T-cell (primary cell): ENCODE measurements around the gene RAPGEF3. TPM values are rescaled to one million over a fixed set of nuclear protein-coding genes. Genes with fewer than 3 reads are reported as not detected.
A peak's percentile ranks its signal among the peaks of the same experiment; 100 is the strongest.

ENCODE experiments used
- ATAC-seq, 4 experiments: fragments of 200-7000 bp in 3 of 4; fragments of 150-1000 bp in 1 of 4; cut with Tn5 transposase; replicated peaks in 1 of 4; 1 replicate in 3 of 4; 2 replicates in 1 of 4; pipeline ENCODE4 v1.10.0; 2021; ENCODE audit warnings: moderate library complexity in 3 of 4, mild to moderate bottlenecking in 2 of 4, moderate number of reproducible peaks in 1 of 4
- CTCF ChIA-PET, 2 donors: fragments of 300-600 bp; sonication (Branson Sonifier 250); formaldehyde crosslinking; loops; one replicate each; lab custom pipeline; 2022; ENCODE audit warnings: antibody characterized with exemption in 2 of 2; lab: Charles Lee
- POLR2A ChIA-PET, 2 donors: fragments of 300-600 bp; sonication (Branson Sonifier 250); formaldehyde crosslinking; loops; one replicate each; lab custom pipeline; 2022; ENCODE audit warnings: antibody characterized with exemption in 2 of 2; lab: Charles Lee
- DNase-seq, 35 experiments: peaks; one replicate each; pipeline versions ENCODE4 v3.0.0 to v3.0.0-alpha.2; 2013 to 2023
- H3K27ac ChIP-seq: one replicate; pipeline ENCODE4 v1.5.1; 2013; ENCODE audit warnings: low read length
- H3K27me3 ChIP-seq, 2 experiments: replicated peaks in 1 of 2; 1 replicate in 1 of 2; 2 replicates in 1 of 2; pipeline versions ENCODE4 v1.6.1 to v1.7.0; 2013; ENCODE audit warnings: low read length in 1 of 2, mixed read lengths in 1 of 2; ENCODE audit not compliant: control insufficient read depth in 2 of 2, insufficient read depth in 2 of 2; ENCODE audit errors: extremely low read depth in 1 of 2
- H3K36me3 ChIP-seq, 2 donors: 1 replicate in 1 of 2; 2 replicates in 1 of 2; pipeline versions ENCODE4 v1.6.1 to v1.7.0; 2013; ENCODE audit warnings: low read length in 1 of 2; ENCODE audit not compliant: control insufficient read depth in 2 of 2, insufficient read depth in 1 of 2; ENCODE audit errors: extremely low read depth in 1 of 2
- H3K4me1 ChIP-seq, 2 experiments: 1 replicate in 1 of 2; 2 replicates in 1 of 2; pipeline versions ENCODE4 v1.6.1 to v1.7.0; 2013; ENCODE audit warnings: low read length in 2 of 2, mixed read lengths in 1 of 2; ENCODE audit not compliant: insufficient read depth in 2 of 2, control insufficient read depth in 1 of 2; ENCODE audit errors: extremely low read depth in 1 of 2
- H3K4me3 ChIP-seq, 2 donors: 1 replicate in 1 of 2; 2 replicates in 1 of 2; pipeline versions ENCODE4 v1.5.1 to v1.7.0; 2013; ENCODE audit warnings: mild to moderate bottlenecking in 2 of 2, low read length in 1 of 2, moderate library complexity in 1 of 2; ENCODE audit not compliant: control insufficient read depth in 1 of 2; ENCODE audit errors: extremely low read depth in 1 of 2
- H3K9me3 ChIP-seq: 2 replicates; pipeline ENCODE4 v1.7.0; 2013
- H3K27ac Mint-ChIP-seq, 2 donors: one replicate each; pipeline ENCODE4 v1.8.0; 2020 to 2021; ENCODE audit warnings: mild to moderate bottlenecking in 2 of 2, mixed read lengths in 2 of 2
- H3K27me3 Mint-ChIP-seq, 2 donors: one replicate each; pipeline ENCODE4 v1.8.0; 2021 to 2022; ENCODE audit warnings: mixed read lengths in 2 of 2
- H3K36me3 Mint-ChIP-seq: one replicate; pipeline ENCODE4 v1.8.0; 2021; ENCODE audit warnings: mixed read lengths
- H3K4me1 Mint-ChIP-seq, 3 donors: one replicate each; pipeline ENCODE4 v1.8.0; 2020 to 2022; ENCODE audit warnings: mixed read lengths in 3 of 3, mild to moderate bottlenecking in 1 of 3
- H3K4me3 Mint-ChIP-seq, 3 donors: one replicate each; pipeline ENCODE4 v1.8.0; 2020 to 2022; ENCODE audit warnings: mild to moderate bottlenecking in 3 of 3, mixed read lengths in 3 of 3, moderate library complexity in 3 of 3
- H3K9me3 Mint-ChIP-seq, 3 donors: one replicate each; pipeline ENCODE4 v1.8.0; 2020 to 2022; ENCODE audit warnings: mixed read lengths in 3 of 3
- WGBS: methylation state at CpG from one replicate; pipeline ENCODE4 v1.1.5; 2013; ENCODE audit warnings: missing lambda C conversion rate; ENCODE audit not compliant: insufficient coverage; 5-methylcytosine and 5-hydroxymethylcytosine counted together
- total RNA-seq, 35 experiments: library from RNA in 6 of 35; stranded (reverse) in 6 of 35; fragments of 120-200 nt in 1 of 35; gene quantifications; one replicate each; pipeline versions ENCODE4 v1.2.1 to v1.2.4 and lab custom pipeline; 2013 to 2026

Gene RAPGEF3
- total RNA-seq, 5 donors from 2014 or later (not counting 1 experiment from before 2014, with no cell fraction given): 0.25 to 0.99 (median 0.82) TPM

DNA sequence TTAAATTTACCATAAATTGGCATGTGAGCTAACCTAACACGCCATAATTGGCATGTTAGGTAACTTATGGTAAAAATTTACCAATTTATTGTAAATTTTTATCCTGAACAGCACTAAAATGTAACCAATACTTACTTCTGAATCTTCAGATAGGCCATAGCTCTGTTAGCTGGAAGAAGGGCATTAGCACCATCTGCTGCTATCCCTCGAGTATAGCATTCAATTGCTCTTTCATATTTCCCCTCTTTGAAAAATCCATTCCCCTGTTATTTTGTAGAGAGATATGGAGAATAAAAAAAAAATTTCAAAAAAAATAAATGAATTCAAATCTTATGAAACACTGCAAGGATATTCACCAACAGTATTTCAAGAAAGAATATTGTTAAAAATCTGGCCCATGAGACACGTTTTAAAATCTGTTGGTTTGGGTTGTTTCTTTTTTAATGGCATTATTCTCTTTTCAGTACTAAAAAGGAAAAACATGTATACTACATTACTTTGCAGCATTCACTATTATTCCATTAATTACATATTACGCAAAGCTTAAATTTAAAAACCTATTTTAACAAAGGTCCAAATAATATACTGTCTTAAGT, 71.9 kb downstream of the RAPGEF3 start:
- no CpG with 5 or more reads among the region's 4 CpGs for WGBS
- POLR2A ChIA-PET: interaction anchor here (0.6 to 0.7 kb wide), 3 partner anchors 35 to 211 kb away, joined by 3 to 4 read pairs (median 4); no protein-coding TSS in a partner anchor
- H3K36me3 Mint-ChIP-seq: peaks cover 40% of the 10 kb centered on the region

More for the DNA sequence above, 71.9 kb downstream of the RAPGEF3 start:
- no peak overlapping the region for H3K27ac ChIP-seq
- Mint-ChIP-seq H3K9me3 (no peaks in the 10 kb centered on the region), H3K4me1 (peaks cover 4 to 9% (median 7%) of the 10 kb centered on the region in 3 donors), H3K4me3 (no peak overlapping the region), H3K27me3 (no peaks in the 10 kb centered on the region), H3K27ac (no peak overlapping the region)
- CTCF ChIA-PET: interaction anchor here (0.6 to 4.6 kb wide), 15 partner anchors 13 to 1614 kb away, joined by 3 to 54 read pairs (median 3); no protein-coding TSS in a partner anchor
- peaks cover 0 to 3% of the 10 kb centered on the region in 2 experiments for H3K4me1 ChIP-seq
- H3K4me3 ChIP-seq: no peak overlapping the region
- peaks cover 0 to 33% of the 10 kb centered on the region in 2 donors for H3K36me3 ChIP-seq
- ATAC-seq (peak in 2 of 4 experiments; percentile 57 to 69), DNase-seq (peak in 11 of 35 experiments; percentile 8 to 63 (median 19))
- no peaks in the 10 kb centered on the region for H3K9me3 ChIP-seq
- H3K27me3 ChIP-seq: no peaks in the 10 kb centered on the region

Other genes with a start within 250 kb of the RAPGEF3 start
- gene RPAP3, start 52.9 kb downstream of the RAPGEF3 start, total RNA-seq: 10 to 100 TPM; 24.0 to 33.5 (median 29.4) TPM
- gene ENDOU, start 33.4 kb downstream of the RAPGEF3 start, total RNA-seq: not detected
- 10 to 100 TPM in 3 of 5 donors, 1 to 10 TPM in 2; 5.8 to 13.7 (median 10.2) TPM for gene SLC48A1, start 14.4 kb upstream of the RAPGEF3 start, total RNA-seq
- gene HDAC7, start 61.0 kb upstream of the RAPGEF3 start, total RNA-seq: 100 to 1,000 TPM; 142 to 192 (median 165) TPM
- 1 to 10 TPM in 3 of 5 donors, under 1 TPM in 2; 0.43 to 4.1 (median 3.2) TPM for gene VDR, start 146.1 kb upstream of the RAPGEF3 start, total RNA-seq
- 10 to 100 TPM; 25.8 to 36.5 (median 31.3) TPM for gene TMEM106C, start 204.7 kb upstream of the RAPGEF3 start, total RNA-seq
- gene COL2A1, start 245.6 kb upstream of the RAPGEF3 start, total RNA-seq: not detected